ENCODE data around the gene PAQR6.

PAQR6 gene

GRCh38 chr1:156203331-156203730 is 44.5 kb downstream of the PAQR6 start:
- TF ChIP-seq, protein P1, sequence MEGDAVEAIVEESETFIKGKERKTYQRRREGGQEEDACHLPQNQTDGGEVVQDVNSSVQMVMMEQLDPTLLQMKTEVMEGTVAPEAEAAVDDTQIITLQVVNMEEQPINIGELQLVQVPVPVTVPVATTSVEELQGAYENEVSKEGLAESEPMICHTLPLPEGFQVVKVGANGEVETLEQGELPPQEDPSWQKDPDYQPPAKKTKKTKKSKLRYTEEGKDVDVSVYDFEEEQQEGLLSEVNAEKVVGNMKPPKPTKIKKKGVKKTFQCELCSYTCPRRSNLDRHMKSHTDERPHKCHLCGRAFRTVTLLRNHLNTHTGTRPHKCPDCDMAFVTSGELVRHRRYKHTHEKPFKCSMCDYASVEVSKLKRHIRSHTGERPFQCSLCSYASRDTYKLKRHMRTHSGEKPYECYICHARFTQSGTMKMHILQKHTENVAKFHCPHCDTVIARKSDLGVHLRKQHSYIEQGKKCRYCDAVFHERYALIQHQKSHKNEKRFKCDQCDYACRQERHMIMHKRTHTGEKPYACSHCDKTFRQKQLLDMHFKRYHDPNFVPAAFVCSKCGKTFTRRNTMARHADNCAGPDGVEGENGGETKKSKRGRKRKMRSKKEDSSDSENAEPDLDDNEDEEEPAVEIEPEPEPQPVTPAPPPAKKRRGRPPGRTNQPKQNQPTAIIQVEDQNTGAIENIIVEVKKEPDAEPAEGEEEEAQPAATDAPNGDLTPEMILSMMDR (conservative IDR thresholded peaks at IDR 0.05; ENCODE audit: low read depth, low read length), result no peak
- peak; percentile 23 for DNase-seq (ENCODE audit: low read depth)
- H3K4me3 ChIP-seq (ENCODE audit: low read length), result no peak overlapping the region

GRCh38 chr1:156200044-156200443 is 47.8 kb downstream of the PAQR6 start:
- TF ChIP-seq, protein P1 (conservative IDR thresholded peaks at IDR 0.05; ENCODE audit: low read depth, low read length), result no peak
- no peak for DNase-seq (ENCODE audit: low read depth)
- no peak overlapping the region for H3K4me3 ChIP-seq (ENCODE audit: low read length)

- TF ChIP-seq, protein P1 (conservative IDR thresholded peaks at IDR 0.05; ENCODE audit: low read depth, low read length), result no peak
- DNase-seq (ENCODE audit: low read depth), result no peak
- H3K4me3 ChIP-seq (ENCODE audit: low read length), result no peak overlapping the region
Measured at GRCh38 chr1:156198831-156199349, 49.0 kb downstream of the PAQR6 start.

GRCh38 chr1:156196445-156196844 is 51.4 kb downstream of the PAQR6 start:
- TF ChIP-seq, protein P1 (conservative IDR thresholded peaks at IDR 0.05; ENCODE audit: low read depth, low read length), result no peak
- H3K4me3 ChIP-seq (ENCODE audit: low read length), result no peak overlapping the region
- no peak for DNase-seq (ENCODE audit: low read depth)

- DNase-seq (ENCODE audit: low read depth), result no peak
- no peak overlapping the region for H3K4me3 ChIP-seq (ENCODE audit: low read length)
- TF ChIP-seq, protein P1 (conservative IDR thresholded peaks at IDR 0.05; ENCODE audit: low read depth, low read length), result no peak
Measured at GRCh38 chr1:156195853-156196252, 52.0 kb downstream of the PAQR6 start.

GRCh38 chr1:156194300-156194652 is 53.6 kb downstream of the PAQR6 start:
- peak overlapping the region; percentile 96 for H3K4me3 ChIP-seq (ENCODE audit: low read length)
- TF ChIP-seq, protein P1 (conservative IDR thresholded peaks at IDR 0.05; ENCODE audit: low read depth, low read length), result no peak
- DNase-seq (ENCODE audit: low read depth), result no peak

- DNase-seq (ENCODE audit: low read depth), result peak; percentile 96
- H3K4me3 ChIP-seq (ENCODE audit: low read length), result peak within 1 kb of the TSS; percentile 96
- TF ChIP-seq, protein P1 (conservative IDR thresholded peaks at IDR 0.05; ENCODE audit: low read depth, low read length), result peak; percentile 55
Measured at GRCh38 chr1:156193488-156194299, 54.2 kb downstream of the PAQR6 start, which contains the start of gene SLC25A44. Gene SLC25A44 (plus strand): TSS chr1:156194104. CDS start chr1:156199848, 5,744 bp downstream.
